Stimulated activated CD4-positive, alpha-beta T cell treated with anti-CD3 and anti-CD28 coated beads, TNF-alpha, amount 100 ng/mL, for 4 hours (primary cell): ENCODE measurements around the gene PSMD7.
"Not testable (repeated sequence)": the region's sequence is repeated elsewhere in the genome, so short reads cannot be mapped to it uniquely, and the experiment has no call there.

Experiments used
- DNase-seq, 3 experiments: peaks; one replicate each; pipeline ENCODE4 v3.0.0-alpha.2; 2020; ENCODE audit warnings: low read depth in 3 of 3

Gene PSMD7

DNA sequence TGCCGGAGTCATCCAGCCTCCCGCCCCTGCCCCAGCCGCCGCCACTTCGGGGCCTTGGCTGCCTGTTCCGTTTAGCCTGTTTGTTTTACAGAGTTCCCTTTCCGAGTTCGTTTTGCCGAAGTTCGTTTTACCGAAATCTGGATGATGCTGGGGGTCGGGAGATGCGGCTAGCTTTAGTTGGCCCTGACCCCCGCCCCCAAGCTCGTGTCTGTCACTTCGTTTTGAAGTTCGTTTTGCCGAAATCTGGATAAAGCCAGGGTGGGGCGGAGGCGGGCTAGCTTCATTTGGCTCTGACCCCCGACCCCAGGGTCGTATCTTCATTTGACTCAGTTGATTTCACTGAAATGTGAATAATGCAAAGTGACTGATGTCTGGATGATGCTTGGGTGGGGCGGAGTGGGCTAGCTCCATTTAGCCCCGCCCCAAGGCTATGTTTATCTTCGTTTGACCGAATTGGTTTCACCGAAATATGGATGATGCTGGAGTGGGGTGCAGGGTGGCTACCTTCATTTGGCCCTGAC, 591 bp downstream of the PSMD7 start:
- peak in 1 of 3 experiments; percentile 27 for DNase-seq

DNA sequence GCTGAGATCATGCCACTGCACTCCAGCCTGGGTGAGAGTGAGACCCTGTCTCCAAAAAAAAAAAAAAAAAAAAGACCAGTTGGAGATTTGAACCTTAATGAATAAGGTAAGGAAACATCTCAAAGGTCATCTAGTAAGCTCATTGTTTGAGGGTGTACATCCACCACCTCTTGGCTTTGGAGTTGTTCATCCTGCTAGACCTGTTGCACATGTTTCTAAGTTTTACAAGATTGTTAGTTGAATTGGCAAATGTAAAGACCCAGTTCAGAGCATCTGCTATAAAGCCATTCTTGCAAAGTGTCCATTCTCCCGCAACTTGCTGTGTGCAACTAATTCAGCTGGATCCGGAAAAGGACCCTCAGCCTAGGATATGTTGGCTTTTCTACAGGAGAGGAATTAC, 1.5 kb downstream of the PSMD7 start:
- DNase-seq: no peak

DNA sequence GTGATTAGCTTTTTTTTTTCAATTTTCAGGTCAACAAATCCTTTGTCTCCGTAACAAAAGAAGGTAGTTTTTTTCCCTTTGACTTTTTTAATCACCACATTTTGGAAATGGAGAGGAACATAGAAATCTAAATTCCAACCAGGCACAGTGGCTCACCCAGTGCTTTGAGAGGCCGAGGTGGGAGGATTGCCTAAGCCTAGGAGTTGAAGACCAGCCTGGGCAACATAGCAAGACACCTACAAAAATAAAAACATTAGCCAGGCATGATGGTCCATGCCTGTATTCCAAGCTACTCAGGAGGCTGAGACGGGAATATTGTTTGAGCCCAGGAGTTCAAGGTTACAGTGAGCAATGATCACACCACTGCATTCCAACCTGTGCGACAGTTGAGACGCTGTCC, 5.7 kb downstream of the PSMD7 start:
- DNase-seq: no peak

DNA sequence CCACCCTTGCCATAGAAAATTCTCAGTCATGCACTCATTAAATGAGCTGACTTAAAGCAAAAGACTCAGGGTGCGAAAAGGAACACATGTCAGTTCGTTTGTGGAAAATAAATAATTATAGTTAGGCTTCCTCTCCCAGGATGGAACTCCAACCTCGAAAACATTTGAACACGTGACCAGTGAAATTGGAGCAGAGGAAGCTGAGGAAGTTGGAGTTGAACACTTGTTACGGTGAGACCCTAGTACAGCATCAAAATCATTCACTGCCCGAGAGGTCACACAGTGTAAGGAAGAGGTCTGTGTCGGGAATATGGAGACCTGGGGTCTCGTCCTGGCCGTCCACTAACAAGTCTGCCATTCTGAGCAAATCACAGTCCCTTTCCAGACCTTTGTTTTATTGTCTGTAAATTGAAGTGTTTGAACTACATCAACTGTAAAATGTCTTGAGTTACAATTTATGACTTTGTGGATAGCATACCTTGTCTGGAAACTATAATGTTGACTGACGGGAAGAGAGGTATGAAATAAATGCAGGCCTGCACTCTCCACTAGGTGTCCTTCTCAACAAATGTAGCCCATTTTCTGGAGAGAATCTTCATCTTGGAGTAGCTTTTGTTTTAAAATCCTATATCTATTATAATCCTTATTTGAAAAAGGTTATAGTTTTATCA, 7.7 kb downstream of the PSMD7 start:
- DNase-seq: no peak

DNA sequence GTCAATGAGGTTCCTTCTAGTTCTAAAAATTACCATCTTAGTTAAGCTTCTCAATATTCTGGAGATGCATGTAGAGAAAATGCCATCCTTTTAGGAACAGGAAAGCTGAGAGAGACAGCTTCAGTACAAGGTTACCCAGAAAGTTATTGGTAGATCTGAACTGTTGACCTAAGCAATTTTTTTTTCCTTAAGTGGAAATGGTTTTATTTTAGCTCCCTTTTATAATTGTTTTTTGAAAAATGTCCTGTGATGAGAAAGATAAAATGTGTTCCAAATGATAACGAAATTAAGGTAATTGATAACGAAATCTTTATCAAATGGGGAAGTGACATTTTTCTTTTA, 8.2 kb downstream of the PSMD7 start:
- DNase-seq: no peak

DNA sequence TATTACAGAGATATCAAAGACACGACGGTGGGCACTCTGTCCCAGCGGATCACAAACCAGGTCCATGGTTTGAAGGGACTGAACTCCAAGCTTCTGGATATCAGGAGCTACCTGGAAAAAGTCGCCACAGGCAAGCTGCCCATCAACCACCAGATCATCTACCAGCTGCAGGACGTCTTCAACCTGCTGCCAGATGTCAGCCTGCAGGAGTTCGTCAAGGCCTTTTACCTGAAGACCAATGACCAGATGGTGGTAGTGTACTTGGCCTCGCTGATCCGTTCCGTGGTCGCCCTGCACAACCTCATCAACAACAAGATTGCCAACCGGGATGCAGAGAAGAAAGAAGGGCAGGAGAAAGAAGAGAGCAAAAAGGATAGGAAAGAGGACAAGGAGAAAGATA, 8.7 kb downstream of the PSMD7 start:
- no peak for DNase-seq

DNA sequence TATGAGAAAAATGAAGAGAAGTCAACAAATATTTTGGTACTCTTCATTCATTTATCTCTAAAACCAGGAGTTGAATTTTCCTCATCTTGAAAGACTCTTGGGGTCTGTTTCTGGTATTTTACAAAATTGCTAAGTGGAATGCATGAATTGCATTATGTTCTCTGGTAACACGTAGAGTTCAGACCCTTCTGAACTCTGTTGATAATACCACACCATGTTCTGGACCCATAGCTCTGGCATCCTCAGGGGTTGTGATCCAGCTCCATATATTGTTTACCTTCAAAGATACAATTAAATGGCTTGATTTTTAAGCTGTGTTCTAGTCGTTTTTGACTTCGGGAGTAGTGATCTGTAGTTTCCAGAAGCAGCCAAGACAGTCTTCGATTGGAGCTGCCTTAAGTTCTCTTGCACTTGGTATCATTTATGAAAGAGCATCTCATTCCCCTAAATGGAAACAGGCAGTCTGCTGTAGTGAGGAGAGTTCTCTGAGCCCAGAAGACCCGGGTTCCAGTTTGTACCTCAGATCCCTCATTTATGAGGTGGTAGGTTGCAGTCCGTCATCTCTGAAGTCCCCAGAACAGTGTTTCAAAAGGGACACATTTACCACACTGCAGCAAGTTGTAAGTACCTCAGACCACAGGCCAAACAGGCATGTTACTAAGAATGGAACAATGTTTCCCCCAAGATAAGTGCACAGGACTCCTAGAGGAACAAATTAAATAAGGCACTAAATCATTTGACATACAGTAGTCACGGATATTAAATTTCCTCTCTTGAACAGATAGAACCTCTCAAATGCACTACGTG, 9.6 kb downstream of the PSMD7 start:
- DNase-seq: no peak

DNA sequence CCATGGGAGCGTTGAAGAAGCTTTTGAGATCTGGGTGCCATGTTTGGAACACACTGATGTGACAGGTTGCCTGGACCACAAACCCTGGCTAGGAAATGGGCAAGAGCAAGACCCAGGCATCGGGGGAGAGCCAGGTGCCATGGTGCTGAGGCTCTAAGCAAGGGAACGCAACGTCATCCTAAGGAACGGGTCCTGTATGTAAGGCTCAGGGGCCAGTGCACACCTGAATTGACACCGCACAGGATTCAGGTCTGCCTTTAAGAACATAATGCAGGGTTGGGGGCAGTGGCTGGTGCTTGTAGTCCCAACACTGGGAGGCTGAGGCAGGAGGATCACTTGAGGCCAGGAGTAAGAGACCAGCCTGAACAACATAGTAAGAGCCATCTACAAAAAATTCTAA, 10.8 kb downstream of the PSMD7 start:
- no peak for DNase-seq

DNA sequence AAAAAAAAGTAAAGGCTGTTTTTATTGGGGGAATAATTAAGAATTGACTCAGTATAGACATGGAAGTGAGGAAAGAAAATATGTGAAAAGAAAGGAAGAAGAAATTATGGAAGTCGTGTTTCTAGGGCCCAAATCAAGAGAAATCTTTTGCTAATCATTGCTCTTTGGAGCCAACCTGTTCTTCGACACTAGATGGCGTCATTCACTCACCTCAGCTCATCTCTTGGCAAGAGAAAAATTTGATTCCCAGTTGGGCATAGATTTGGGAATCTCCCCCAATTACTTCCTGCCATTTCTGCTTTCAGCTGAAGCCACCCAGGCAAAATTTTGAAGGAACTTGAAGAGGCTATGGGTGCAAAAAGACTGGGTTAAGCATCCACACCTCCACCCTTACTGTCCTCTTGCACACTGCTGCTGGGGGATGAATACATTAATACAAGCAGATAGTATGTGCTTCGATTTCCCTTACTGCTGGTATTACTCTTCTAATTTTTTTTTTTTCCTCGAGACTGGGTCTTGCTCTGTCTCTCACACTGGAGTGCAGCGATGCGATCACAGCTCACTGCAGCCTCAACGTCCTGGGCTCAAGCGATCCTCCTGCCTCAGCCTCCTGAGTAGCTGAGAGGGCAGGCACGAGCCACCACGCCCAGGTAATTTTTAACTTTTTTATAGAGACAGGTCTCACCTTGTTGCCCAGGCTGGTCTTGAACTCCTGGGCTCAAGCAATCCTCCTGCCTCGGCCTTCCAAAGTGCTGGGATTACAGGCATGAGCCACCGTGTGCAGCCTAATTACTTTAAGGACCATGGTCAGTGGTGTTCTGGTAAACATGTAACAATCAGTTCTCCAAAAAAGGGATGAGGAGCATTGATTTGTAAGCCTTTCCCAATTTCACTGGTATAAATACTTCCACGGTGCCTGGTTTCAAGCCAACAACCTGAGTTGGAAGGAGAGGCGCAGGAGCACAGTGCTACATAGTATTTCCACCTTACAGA, 13.5 kb downstream of the PSMD7 start:
- DNase-seq: no peak

DNA sequence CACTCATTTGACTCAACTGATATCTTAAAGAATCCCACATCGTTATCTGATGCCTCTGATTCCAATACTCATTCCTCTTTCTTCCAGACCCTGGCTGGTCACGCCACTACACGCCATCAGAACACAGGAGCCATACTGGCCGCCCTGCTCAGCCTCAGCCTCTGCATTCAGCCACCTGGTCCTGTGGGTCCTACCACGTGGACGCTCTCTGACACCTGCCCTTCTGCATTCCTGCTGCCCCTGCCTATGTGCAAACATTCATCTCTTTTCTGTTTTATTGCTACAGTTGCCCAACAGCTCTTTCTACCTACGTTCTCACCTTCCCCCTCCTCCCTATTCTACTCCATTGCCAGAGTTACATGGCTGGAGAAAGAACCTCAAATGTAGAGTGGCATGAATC, 18.4 kb downstream of the PSMD7 start:
- DNase-seq: no peak

DNA sequence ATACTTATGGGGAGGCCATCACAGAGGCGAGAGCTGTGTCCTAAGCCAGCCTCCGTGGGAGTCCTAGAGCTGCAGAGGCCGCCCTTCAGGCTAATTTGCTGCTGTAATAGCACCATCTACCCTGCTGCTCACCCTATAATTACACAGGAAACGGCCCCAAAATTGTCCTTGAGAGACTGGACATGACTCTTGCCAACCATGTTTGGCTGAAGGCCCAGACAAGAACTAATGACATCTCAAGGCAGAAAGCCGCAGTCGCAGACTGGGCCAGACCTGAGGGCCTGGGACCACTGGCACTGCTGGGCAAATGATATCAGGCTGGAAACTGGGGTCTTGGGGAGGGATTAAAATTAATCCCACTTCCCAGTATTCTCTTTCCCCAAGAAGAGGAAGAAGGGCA, 24.1 kb downstream of the PSMD7 start:
- no peak for DNase-seq

DNA sequence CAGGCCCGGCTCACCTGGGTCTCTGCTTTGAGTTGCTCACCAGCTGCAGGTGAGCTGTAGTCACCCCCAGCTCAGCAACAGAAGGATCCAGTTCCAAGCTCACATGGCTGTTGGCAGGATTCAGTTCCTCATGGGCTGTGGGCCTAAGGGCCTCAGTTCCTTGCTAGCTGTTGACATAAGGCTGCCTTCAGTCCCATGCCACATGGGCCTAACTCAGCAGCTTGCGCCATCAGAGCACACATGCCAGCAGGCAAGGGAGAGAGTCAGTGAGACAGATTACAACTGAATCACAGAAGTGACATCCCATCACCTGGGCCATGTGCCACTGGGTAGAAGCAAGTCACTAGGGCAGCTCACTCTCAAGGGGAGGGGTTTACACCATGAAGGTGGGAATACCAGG, 24.7 kb downstream of the PSMD7 start:
- no peak for DNase-seq

DNA sequence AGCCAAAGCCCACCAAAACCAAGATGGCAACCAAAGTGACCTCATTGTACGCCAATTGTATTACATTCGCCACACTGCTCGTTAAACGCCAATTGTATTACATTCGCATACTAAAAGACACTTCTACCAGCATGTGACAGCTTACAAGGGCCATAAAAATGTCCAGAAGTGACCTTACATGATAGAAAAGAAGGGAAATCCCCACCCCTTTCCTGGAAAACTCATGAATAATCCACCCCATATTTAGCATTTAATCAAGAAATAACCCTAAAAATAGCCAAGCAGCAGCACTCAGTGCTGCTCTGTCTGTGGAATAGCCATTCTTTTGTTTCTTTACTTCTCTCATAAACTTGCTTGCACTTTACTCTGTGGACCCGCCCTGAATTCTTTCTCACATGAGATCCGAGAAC, 25.7 kb downstream of the PSMD7 start:
- DNase-seq: no peak

DNA sequence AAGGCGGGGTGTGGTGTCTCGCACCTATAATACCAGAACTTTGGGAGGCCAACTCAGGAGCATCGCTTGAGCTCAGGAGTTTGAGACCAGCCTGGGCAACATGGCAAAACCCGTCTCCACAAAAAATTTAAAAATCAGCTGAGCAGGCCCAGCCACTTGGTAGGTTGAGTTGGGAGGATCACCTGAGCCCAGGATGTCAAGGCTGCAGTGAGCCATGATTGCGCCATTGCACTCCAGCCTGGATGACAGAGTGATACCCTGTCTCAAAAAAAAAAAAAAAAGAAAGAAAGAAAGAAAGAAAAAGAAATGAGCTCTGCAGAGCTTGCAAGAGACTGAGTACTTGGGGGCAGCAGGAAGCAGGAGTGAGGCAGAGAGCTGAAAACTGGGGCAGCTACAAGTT, 28.2 kb downstream of the PSMD7 start:
- not testable (repeated sequence) for DNase-seq

DNA sequence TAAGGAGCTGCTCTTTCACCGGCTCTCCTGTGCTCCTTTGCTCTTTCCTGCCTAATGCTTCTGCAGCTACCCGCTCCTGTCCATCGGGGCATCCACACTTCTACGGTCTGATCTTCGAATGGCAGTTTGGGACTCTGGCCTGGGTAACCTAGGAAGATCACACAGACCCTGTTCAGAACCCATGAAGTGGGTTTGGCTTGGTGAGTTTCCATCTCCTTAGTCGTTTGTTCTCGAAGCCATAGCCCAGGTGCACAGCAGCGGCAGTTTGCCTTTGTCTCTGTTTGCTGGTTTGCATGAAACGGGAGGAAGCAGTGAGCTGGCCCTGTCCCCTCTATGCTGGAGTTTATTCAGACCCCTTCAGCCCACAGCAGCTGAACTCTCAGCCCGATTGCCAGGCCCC, 29.0 kb downstream of the PSMD7 start:
- DNase-seq: no peak

DNA sequence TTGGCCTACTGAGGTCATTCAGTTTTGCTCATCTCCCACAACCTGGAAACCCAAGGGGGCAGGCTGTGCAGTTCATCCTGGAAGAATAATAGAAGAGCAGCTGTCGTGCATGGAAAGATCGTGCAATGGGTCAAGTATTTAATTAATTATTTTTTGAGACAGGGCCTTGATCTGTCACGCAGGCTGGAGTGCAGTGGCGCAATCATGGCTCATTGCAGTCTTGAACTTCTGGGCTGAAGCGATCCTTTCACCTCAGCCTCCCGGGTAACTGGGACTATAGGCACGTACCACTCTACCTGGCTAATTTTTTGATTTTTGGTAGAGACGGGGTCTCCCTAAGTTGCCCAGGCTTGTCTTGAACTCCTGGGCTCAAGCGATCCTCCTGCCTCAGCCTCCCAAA, 31.7 kb downstream of the PSMD7 start:
- not testable (repeated sequence) for DNase-seq

DNA sequence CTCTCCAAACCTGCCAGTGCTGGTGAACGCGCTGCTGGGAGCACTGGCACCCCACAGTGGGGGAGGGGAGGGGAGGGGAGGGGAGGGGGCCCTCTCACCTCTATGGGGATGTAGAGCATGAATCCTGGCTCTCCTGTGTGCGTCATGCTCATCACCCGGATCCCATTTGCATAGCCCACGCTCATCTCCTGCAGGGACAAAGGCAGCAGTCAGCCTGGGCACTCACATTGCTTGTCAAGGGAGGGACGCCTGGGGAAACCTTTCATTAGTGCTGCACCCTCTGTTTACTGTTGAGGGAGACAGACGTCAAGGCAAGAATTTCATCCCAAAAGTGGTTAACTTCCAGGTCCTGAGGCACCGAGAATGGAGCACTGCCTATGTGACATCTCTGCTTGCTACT, 35.9 kb downstream of the PSMD7 start:
- DNase-seq: not testable (repeated sequence)

DNA sequence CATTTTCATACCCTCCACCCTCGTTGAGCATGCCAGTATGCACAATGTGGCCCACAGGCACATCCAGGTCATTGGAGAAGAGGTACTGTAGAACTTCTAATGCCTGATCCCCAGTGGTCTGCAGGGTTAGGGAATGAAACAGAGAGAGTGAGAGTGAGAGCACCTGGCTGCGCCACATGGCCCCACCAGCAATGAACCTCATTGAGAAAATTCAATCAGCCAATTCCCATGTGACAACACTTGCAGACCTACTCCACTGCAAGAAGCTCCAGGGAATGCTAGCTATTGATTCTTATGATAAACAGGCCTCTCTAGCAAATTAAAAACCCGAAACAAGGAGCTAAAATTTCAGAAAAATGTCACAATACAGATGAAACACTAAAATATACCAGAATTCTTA, 40.9 kb downstream of the PSMD7 start:
- not testable (repeated sequence) for DNase-seq

DNA sequence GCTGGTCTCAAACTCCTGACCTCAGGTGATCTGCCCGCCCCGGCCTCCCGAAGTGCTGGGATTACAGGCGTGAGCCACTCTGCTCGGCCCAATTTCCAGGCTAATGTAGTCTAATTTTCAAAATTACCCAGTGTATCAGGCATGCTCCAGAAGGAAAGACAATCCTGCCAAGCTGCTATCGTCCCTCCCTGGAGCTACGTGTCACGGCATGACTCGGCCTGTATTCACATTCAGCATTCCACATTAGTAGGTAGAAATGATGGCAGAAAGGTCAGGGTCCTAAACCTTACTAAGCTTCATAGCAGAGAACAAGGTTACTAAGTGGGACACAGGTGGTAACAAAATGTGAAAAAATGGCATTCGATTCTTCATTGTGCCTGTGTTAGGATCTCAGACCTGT, 42.6 kb downstream of the PSMD7 start:
- DNase-seq: not testable (repeated sequence)

DNA sequence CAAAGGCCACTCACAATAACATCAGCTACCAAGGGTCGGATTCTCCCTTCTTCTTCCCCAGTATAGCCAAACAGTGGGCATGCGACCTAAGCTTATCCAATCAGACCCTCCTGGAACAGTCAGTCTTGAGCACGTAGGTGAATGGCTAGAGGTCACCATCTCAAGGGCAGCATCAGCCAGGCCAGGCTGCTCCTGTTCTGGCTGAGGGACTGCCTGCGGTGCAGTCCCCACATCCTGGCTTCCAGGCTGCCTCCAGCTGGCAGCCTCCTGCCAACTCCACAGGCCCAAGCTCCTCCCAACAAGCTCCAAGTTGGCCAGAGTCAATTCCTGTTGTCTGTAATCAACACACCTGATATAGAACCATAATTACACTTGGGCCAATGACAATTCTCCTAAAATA, 56.4 kb downstream of the PSMD7 start:
- not testable (repeated sequence) for DNase-seq
